Measurements from ENCODE around the gene BAIAP2L1. TPM values are rescaled to one million over a fixed set of nuclear protein-coding genes. Genes with fewer than 3 reads are reported as not detected.
"Not testable (repeated sequence)": the region's sequence is repeated elsewhere in the genome, so short reads cannot be mapped to it uniquely, and the experiment has no call there.

Gene BAIAP2L1
- total and polyA plus RNA-seq, 2 donors (not counting 1 experiment from before 2014, with no cell fraction given) = 3.1 to 5.3 TPM

DNA sequence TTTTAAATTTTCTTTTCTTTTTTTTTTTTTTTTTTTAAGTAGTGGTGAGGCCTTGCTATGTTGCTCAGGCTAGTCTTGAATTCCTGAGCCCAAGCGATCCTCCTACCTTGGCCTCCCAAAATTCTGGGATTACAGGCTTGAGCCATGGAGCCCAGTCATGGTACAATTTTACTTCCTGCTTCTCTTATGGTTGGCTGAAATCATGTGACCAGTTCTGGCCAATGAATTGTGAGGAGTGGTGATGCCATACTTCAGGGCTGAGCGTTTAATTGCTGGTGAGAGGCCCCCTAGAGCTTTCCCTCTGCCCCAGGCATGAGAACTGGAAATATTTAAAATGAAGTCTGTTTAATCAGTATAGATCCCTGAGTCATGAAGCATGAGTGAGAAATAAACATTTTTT is 22.2 kb upstream of the BAIAP2L1 start:
- Histone ChIP-seq H3K9ac (ENCODE audit: insufficient read depth, low read length) (no peak overlapping the region), H3K9me3 (ENCODE audit: control insufficient read depth, insufficient read depth, low read depth, low read length) (no peaks in the 10 kb centered on the region), H3K4me2 (ENCODE audit: extremely low read depth, insufficient read depth, low read length) (no peak overlapping the region), H3K36me3 (ENCODE audit: control insufficient read depth, insufficient read depth, low read length) (no peaks in the 10 kb centered on the region), H3K79me2 (ENCODE audit: control insufficient read depth, insufficient read depth, low read length) (no peaks in the 10 kb centered on the region), H4K20me1 (ENCODE audit: control insufficient read depth, extremely low read depth, insufficient read depth, low read length) (no peaks in the 10 kb centered on the region), H2AFZ (ENCODE audit: low read length) (no peak overlapping the region), H3K4me3 (replicated peaks in 1 of 4; ENCODE audit: control extremely low read depth in 1 of 4, insufficient read depth in 1 of 4, low read depth in 3 of 4, low read length in 4 of 4) (no peak overlapping the region), H3K27me3 (ENCODE audit: control insufficient read depth, insufficient read depth, low read length) (no peaks in the 10 kb centered on the region), H3K4me1 (ENCODE audit: control insufficient read depth, extremely low read depth, insufficient read depth, low read length) (peaks cover 10% of the 10 kb centered on the region), H3K27ac (ENCODE audit: insufficient read depth, low read length) (no peak overlapping the region)
- DNase-seq (ENCODE audit: low read depth in 2 of 2) = peak; percentile 20 to 26
- TF ChIP-seq EZH2 (IDR thresholded peaks at IDR 0.05; ENCODE audit: low read length, missing control alignments) = no peak
- TF ChIP-seq CTCF (conservative IDR thresholded peaks at IDR 0.05 in 1 of 2, IDR thresholded peaks at IDR 0.05 in 1 of 2; ENCODE audit: low read depth in 1 of 2, low read length in 2 of 2) = no peak

GRCh38 chr7:98420966-98421612 is 20.2 kb upstream of the BAIAP2L1 start:
- Histone ChIP-seq H3K4me2 (ENCODE audit: extremely low read depth, insufficient read depth, low read length) (no peak overlapping the region), H3K79me2 (ENCODE audit: control insufficient read depth, insufficient read depth, low read length) (no peaks in the 10 kb centered on the region), H3K27me3 (ENCODE audit: control insufficient read depth, insufficient read depth, low read length) (no peaks in the 10 kb centered on the region), H4K20me1 (ENCODE audit: control insufficient read depth, extremely low read depth, insufficient read depth, low read length) (no peaks in the 10 kb centered on the region), H3K27ac (ENCODE audit: insufficient read depth, low read length) (no peak overlapping the region), H3K4me3 (replicated peaks in 1 of 4; ENCODE audit: control extremely low read depth in 1 of 4, insufficient read depth in 1 of 4, low read depth in 3 of 4, low read length in 4 of 4) (no peak overlapping the region), H3K9me3 (ENCODE audit: control insufficient read depth, insufficient read depth, low read depth, low read length) (no peaks in the 10 kb centered on the region), H3K4me1 (ENCODE audit: control insufficient read depth, extremely low read depth, insufficient read depth, low read length) (peaks cover 10% of the 10 kb centered on the region), H3K9ac (ENCODE audit: insufficient read depth, low read length) (no peak overlapping the region), H3K36me3 (ENCODE audit: control insufficient read depth, insufficient read depth, low read length) (no peaks in the 10 kb centered on the region), H2AFZ (ENCODE audit: low read length) (no peak overlapping the region)
- peak; percentile 17 to 32 for DNase-seq (ENCODE audit: low read depth in 2 of 2)
- TF ChIP-seq CTCF (conservative IDR thresholded peaks at IDR 0.05 in 1 of 2, IDR thresholded peaks at IDR 0.05 in 1 of 2; ENCODE audit: low read depth in 1 of 2, low read length in 2 of 2) = peak; percentile 79 to 85
- TF ChIP-seq EZH2 (IDR thresholded peaks at IDR 0.05; ENCODE audit: low read length, missing control alignments) = no peak

GRCh38 chr7:98419988-98420387 is 19.1 kb upstream of the BAIAP2L1 start:
- not testable (repeated sequence) for H3K27ac ChIP-seq (ENCODE audit: insufficient read depth, low read length); H3K9ac ChIP-seq (ENCODE audit: insufficient read depth, low read length); DNase-seq (ENCODE audit: low read depth in 2 of 2); H2AFZ ChIP-seq (ENCODE audit: low read length); H4K20me1 ChIP-seq (ENCODE audit: control insufficient read depth, extremely low read depth, insufficient read depth, low read length); H3K27me3 ChIP-seq (ENCODE audit: control insufficient read depth, insufficient read depth, low read length); H3K9me3 ChIP-seq (ENCODE audit: control insufficient read depth, insufficient read depth, low read depth, low read length); H3K36me3 ChIP-seq (ENCODE audit: control insufficient read depth, insufficient read depth, low read length); H3K4me3 ChIP-seq (replicated peaks in 1 of 4; ENCODE audit: control extremely low read depth in 1 of 4, insufficient read depth in 1 of 4, low read depth in 3 of 4, low read length in 4 of 4); H3K79me2 ChIP-seq (ENCODE audit: control insufficient read depth, insufficient read depth, low read length); H3K4me2 ChIP-seq (ENCODE audit: extremely low read depth, insufficient read depth, low read length)
- H3K4me1 ChIP-seq (ENCODE audit: control insufficient read depth, extremely low read depth, insufficient read depth, low read length) = peaks cover 10% of the 10 kb centered on the region

- H4K20me1 ChIP-seq (ENCODE audit: control insufficient read depth, extremely low read depth, insufficient read depth, low read length); H3K36me3 ChIP-seq (ENCODE audit: control insufficient read depth, insufficient read depth, low read length); H3K4me3 ChIP-seq (replicated peaks in 1 of 4; ENCODE audit: control extremely low read depth in 1 of 4, insufficient read depth in 1 of 4, low read depth in 3 of 4, low read length in 4 of 4); H3K79me2 ChIP-seq (ENCODE audit: control insufficient read depth, insufficient read depth, low read length); H3K9ac ChIP-seq (ENCODE audit: insufficient read depth, low read length); H3K9me3 ChIP-seq (ENCODE audit: control insufficient read depth, insufficient read depth, low read depth, low read length); DNase-seq (ENCODE audit: low read depth in 2 of 2); H3K27me3 ChIP-seq (ENCODE audit: control insufficient read depth, insufficient read depth, low read length): not testable (repeated sequence)
- H3K4me2 ChIP-seq (ENCODE audit: extremely low read depth, insufficient read depth, low read length) = peak overlapping the region; percentile 28
- peak overlapping the region; percentile 11 for H2AFZ ChIP-seq (ENCODE audit: low read length)
- peak overlapping the region; percentile 74 for H3K27ac ChIP-seq (ENCODE audit: insufficient read depth, low read length)
- H3K4me1 ChIP-seq (ENCODE audit: control insufficient read depth, extremely low read depth, insufficient read depth, low read length) = peaks cover 10% of the 10 kb centered on the region
Measured at GRCh38 chr7:98419316-98419691, 18.4 kb upstream of the BAIAP2L1 start.
